GM23248 (cell line): ENCODE measurements around the gene SYNDIG1L.

Experiments used
- EZH2 ChIP-seq: fragments of 200-600 bp; sonication (generic); IDR thresholded peaks from 2 replicates; pipeline ENCODE4 v1.6.1; 2018; ENCODE audit warnings: antibody characterized with exemption, mild to moderate bottlenecking; ENCODE audit not compliant: insufficient read depth, poor library complexity, severe bottlenecking
- EZH2phosphoT487 ChIP-seq: fragments of 200-600 bp; sonication (generic); IDR thresholded peaks from 2 replicates; pipeline ENCODE4 v1.6.1; 2018; ENCODE audit warnings: antibody characterized with exemption, moderate library complexity, mild to moderate bottlenecking, low read depth; ENCODE audit not compliant: insufficient read depth

DNA sequence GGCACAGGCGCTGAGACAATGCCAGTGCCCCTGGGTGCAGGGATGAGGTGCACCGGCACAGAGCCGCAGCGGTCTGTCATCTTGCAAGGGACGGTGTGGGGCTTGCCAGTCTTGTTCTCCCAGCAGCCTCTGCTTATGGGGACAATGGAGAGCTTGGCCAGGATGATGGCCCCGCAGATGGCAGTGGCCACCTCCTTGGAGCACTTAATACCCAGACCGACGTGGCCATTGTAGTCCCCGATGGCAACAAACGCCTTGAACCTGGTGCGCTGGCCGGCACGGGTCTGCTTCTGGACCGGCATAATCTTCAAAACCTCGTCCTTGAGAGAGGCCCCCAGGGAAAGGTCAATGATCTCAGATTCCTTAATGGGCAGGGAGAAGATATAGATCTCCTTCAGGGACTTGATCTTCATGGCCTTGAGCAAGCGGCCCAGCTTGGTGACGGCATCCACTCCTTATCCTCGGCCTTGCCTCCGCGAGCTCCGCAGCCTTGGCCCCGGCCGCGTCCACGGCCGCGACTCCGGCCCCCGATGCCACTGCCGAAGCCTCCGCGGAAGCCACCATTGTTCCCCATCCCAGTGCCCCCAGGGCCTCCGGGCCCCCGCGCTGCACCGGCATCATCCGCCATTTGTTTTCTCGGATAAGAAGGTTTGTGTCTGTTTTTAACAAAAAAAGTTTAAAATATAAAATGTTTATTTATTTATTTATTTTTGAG, 47.9 kb downstream of the SYNDIG1L start:
- TF ChIP-seq EZH2phosphoT487 (no peak), EZH2 (no peak)
